ENCODE measurements around the gene IGSF21.

DNA sequence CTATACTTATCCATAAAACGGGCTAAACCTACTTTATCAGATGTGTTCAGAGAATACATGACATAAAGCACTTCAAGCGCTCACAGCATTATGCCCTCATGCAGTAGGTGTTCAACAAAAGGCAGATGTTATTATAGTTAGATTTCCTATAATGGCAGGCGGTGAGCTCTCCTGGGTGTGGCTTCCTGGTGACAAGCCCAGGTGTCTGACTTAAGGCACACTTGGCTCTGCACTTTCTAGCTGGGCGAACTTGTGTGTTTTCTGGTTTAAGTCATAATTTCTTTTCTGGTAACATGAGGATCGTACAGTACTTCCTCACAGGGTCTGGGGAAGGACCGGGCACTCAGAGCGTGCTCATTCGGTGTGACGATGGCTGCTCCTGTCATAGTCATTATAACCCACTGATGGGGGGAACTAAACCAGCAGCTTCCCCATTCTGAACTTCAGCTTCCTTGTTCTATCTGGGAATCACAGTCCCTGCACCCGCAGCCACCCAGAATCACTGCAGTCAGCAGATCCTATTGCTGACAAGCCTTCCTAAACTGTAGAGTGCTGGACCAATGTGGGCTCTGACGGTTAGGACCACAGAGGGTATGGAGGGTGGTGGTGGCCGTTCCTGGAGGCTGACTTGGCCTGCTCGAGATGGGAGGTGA, 52.8 kb downstream of the IGSF21 start:
- TF ChIP-seq, protein P1, sequence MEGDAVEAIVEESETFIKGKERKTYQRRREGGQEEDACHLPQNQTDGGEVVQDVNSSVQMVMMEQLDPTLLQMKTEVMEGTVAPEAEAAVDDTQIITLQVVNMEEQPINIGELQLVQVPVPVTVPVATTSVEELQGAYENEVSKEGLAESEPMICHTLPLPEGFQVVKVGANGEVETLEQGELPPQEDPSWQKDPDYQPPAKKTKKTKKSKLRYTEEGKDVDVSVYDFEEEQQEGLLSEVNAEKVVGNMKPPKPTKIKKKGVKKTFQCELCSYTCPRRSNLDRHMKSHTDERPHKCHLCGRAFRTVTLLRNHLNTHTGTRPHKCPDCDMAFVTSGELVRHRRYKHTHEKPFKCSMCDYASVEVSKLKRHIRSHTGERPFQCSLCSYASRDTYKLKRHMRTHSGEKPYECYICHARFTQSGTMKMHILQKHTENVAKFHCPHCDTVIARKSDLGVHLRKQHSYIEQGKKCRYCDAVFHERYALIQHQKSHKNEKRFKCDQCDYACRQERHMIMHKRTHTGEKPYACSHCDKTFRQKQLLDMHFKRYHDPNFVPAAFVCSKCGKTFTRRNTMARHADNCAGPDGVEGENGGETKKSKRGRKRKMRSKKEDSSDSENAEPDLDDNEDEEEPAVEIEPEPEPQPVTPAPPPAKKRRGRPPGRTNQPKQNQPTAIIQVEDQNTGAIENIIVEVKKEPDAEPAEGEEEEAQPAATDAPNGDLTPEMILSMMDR (IDR thresholded peaks at IDR 0.05; ENCODE audit: low read depth, low read length) = no peak
- no peak for TF ChIP-seq EZH2phosphoT487 (IDR thresholded peaks at IDR 0.05; ENCODE audit: low read depth)

All from OCI-LY3 (cell line).